DND-41 (cell line): ENCODE results near the gene KDM3A.

Experiments
- EZH2 ChIP-seq: IDR thresholded peaks from 3 replicates; pipeline ENCODE4 v1.6.1; 2012; ENCODE audit warnings: borderline replicate concordance, low read depth, mild to moderate bottlenecking, moderate library complexity, low read length, inconsistent platforms; ENCODE audit not compliant: severe bottlenecking
- TF ChIP-seq, protein P1 (sequence below): IDR thresholded peaks from 2 replicates; pipeline ENCODE4 v1.5.1; 2012; ENCODE audit warnings: borderline replicate concordance, low read length, moderate library complexity, mild to moderate bottlenecking; ENCODE audit not compliant: poor library complexity, severe bottlenecking; ENCODE audit errors: extremely low read depth

GRCh38 chr2:86541334-86541733, 100.2 kb downstream of the KDM3A start:
- TF ChIP-seq, protein P1, sequence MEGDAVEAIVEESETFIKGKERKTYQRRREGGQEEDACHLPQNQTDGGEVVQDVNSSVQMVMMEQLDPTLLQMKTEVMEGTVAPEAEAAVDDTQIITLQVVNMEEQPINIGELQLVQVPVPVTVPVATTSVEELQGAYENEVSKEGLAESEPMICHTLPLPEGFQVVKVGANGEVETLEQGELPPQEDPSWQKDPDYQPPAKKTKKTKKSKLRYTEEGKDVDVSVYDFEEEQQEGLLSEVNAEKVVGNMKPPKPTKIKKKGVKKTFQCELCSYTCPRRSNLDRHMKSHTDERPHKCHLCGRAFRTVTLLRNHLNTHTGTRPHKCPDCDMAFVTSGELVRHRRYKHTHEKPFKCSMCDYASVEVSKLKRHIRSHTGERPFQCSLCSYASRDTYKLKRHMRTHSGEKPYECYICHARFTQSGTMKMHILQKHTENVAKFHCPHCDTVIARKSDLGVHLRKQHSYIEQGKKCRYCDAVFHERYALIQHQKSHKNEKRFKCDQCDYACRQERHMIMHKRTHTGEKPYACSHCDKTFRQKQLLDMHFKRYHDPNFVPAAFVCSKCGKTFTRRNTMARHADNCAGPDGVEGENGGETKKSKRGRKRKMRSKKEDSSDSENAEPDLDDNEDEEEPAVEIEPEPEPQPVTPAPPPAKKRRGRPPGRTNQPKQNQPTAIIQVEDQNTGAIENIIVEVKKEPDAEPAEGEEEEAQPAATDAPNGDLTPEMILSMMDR: no peak
- no peak for TF ChIP-seq EZH2
